Measurements from ENCODE around the gene MVB12B.

DNA sequence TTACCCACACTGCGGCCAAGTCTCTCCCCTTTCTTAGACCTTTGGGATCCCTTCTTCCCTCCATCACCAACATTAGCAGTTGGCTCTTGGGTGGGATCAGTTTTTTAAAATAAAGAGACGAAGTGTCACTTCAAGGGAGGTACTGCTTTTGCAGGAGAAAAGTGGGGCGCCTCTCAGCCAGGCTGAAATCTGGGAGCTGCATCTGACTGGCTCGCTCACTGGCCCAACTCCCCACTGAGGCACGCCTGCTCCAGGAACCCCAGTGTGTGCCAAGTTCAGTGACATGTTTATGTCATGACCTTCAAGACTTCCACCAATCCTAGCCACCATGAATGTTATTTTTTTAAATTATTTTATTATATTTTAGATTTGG, 130.5 kb downstream of the MVB12B start:
- TF ChIP-seq TAF1 (IDR thresholded peaks at IDR 0.05; ENCODE audit: low read depth), result no peak
- TF ChIP-seq, protein P1, sequence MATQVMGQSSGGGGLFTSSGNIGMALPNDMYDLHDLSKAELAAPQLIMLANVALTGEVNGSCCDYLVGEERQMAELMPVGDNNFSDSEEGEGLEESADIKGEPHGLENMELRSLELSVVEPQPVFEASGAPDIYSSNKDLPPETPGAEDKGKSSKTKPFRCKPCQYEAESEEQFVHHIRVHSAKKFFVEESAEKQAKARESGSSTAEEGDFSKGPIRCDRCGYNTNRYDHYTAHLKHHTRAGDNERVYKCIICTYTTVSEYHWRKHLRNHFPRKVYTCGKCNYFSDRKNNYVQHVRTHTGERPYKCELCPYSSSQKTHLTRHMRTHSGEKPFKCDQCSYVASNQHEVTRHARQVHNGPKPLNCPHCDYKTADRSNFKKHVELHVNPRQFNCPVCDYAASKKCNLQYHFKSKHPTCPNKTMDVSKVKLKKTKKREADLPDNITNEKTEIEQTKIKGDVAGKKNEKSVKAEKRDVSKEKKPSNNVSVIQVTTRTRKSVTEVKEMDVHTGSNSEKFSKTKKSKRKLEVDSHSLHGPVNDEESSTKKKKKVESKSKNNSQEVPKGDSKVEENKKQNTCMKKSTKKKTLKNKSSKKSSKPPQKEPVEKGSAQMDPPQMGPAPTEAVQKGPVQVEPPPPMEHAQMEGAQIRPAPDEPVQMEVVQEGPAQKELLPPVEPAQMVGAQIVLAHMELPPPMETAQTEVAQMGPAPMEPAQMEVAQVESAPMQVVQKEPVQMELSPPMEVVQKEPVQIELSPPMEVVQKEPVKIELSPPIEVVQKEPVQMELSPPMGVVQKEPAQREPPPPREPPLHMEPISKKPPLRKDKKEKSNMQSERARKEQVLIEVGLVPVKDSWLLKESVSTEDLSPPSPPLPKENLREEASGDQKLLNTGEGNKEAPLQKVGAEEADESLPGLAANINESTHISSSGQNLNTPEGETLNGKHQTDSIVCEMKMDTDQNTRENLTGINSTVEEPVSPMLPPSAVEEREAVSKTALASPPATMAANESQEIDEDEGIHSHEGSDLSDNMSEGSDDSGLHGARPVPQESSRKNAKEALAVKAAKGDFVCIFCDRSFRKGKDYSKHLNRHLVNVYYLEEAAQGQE (IDR thresholded peaks at IDR 0.05; ENCODE audit: borderline replicate concordance), result no peak
- TF ChIP-seq RAD21 (conservative IDR thresholded peaks at IDR 0.05), result no peak
- TF ChIP-seq, protein P2, sequence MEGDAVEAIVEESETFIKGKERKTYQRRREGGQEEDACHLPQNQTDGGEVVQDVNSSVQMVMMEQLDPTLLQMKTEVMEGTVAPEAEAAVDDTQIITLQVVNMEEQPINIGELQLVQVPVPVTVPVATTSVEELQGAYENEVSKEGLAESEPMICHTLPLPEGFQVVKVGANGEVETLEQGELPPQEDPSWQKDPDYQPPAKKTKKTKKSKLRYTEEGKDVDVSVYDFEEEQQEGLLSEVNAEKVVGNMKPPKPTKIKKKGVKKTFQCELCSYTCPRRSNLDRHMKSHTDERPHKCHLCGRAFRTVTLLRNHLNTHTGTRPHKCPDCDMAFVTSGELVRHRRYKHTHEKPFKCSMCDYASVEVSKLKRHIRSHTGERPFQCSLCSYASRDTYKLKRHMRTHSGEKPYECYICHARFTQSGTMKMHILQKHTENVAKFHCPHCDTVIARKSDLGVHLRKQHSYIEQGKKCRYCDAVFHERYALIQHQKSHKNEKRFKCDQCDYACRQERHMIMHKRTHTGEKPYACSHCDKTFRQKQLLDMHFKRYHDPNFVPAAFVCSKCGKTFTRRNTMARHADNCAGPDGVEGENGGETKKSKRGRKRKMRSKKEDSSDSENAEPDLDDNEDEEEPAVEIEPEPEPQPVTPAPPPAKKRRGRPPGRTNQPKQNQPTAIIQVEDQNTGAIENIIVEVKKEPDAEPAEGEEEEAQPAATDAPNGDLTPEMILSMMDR (IDR thresholded peaks at IDR 0.05; ENCODE audit: poor library complexity, severe bottlenecking), result no peak
- no peak for TF ChIP-seq EP300 (conservative IDR thresholded peaks at IDR 0.05; ENCODE audit: poor library complexity, severe bottlenecking)
- no peak for TF ChIP-seq MXI1 (conservative IDR thresholded peaks at IDR 0.05; ENCODE audit: poor library complexity, severe bottlenecking)
